Measurements from ENCODE around the gene EIF2S3.

Gene EIF2S3

DNA sequence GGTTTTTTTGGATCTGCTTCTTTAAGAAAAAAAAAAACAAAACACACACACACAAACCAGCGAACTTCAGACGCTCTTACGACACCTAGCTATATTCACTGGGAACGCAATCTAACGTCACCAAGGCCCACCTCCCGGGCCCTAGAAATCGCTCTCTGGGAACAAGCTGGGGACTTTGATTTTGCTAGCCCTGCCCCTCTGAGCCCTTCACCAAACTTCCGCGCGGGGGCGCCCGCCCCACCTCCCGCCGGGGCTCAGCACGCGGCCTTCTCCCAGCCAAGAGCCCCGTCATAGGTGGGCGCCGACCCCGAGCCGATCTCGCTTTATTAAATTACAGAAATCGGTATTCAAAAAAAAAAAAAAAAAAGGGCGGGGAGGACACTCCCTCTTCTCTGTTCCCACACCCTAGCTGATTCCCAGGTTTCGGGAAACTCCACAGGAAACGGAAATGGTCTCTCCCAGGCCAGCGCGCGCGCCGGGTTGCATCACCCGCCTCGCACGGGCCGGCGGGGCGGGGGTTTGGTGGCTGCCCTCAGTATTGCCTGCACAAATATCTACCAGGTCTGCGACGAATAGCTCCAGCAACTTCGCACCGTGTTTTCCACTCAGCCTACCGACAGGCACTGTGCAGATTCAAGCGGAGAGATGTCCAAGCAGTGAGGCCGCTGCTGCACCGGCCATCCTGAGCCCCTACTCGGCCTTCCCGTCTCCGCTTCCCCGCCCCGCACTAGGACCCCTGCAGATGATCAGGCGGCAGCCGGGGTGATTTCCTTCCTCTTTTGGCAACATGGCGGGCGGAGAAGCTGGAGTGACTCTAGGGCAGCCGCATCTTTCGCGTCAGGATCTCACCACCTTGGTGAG lies at the start of gene EIF2S3:
Gene EIF2S3, plus strand, starts transcription at position 775 of the 861 bp plus-strand sequence. Its CDS starts 13 bp downstream, at position 788.
- peak within 1 kb of the TSS; percentile 94 for H3K27ac ChIP-seq
- H2AFZ ChIP-seq = peak within 1 kb of the TSS; percentile 89
- peak; percentile 61 for TF ChIP-seq CTCF (IDR thresholded peaks at IDR 0.05)
- no peaks in the 10 kb centered on the region for H3K27me3 ChIP-seq (ENCODE audit: control insufficient read depth, insufficient read depth, low read length)
- H3K79me2 ChIP-seq = peaks cover 4% of the 10 kb centered on the region
- peak within 1 kb of the TSS; percentile 83 for H3K4me3 ChIP-seq (ENCODE audit: low read depth, low read length)
- H3K9ac ChIP-seq = no peak within 1 kb of the TSS
- no peaks in the 10 kb centered on the region for H3K9me3 ChIP-seq (ENCODE audit: control insufficient read depth, low read length)
- no peaks in the 10 kb centered on the region for H3K36me3 ChIP-seq (ENCODE audit: control insufficient read depth, insufficient read depth, low read length)
- H3K4me2 ChIP-seq (ENCODE audit: low read length) = peak within 1 kb of the TSS; percentile 81
- H3K4me1 ChIP-seq = no peaks in the 10 kb centered on the region

DNA sequence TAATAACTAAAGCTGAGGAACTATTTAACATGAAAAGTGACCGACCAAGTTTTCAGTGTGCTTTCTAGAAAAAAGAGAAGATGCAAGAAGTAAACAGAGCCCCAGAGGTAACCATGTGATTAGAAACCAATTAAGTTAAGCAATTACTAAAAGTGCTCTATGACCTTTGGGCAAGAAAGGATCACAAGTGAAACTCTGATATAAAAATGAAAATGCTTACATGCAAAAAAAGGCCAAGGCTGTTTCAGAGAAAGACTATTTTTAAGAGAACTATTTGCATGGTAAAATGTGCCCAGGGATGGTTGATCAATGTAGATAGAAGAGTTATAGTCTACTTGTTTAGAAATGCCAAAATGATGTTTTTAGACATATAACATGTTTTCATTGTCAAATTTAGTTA lies 49.7 kb upstream of the EIF2S3 start:
- Histone ChIP-seq H3K9me3 (ENCODE audit: control insufficient read depth, low read length) (no peaks in the 10 kb centered on the region), H3K4me3 (ENCODE audit: low read depth, low read length) (no peak overlapping the region), H3K9ac (no peak overlapping the region), H2AFZ (no peak overlapping the region), H3K36me3 (ENCODE audit: control insufficient read depth, insufficient read depth, low read length) (no peaks in the 10 kb centered on the region), H3K79me2 (peaks cover 3% of the 10 kb centered on the region), H3K4me1 (no peaks in the 10 kb centered on the region), H3K27me3 (ENCODE audit: control insufficient read depth, insufficient read depth, low read length) (no peaks in the 10 kb centered on the region), H3K27ac (no peak overlapping the region), H3K4me2 (ENCODE audit: low read length) (no peak overlapping the region)
- no peak for TF ChIP-seq CTCF (IDR thresholded peaks at IDR 0.05)

- no peak overlapping the region for H3K4me3 ChIP-seq (ENCODE audit: low read depth, low read length)
- no peaks in the 10 kb centered on the region for H3K36me3 ChIP-seq (ENCODE audit: control insufficient read depth, insufficient read depth, low read length)
- H3K27ac ChIP-seq = no peak overlapping the region
- H2AFZ ChIP-seq = no peak overlapping the region
- no peaks in the 10 kb centered on the region for H3K9me3 ChIP-seq (ENCODE audit: control insufficient read depth, low read length)
- peaks cover 5% of the 10 kb centered on the region for H3K79me2 ChIP-seq
- H3K4me1 ChIP-seq = no peaks in the 10 kb centered on the region
- no peak overlapping the region for H3K4me2 ChIP-seq (ENCODE audit: low read length)
- no peak overlapping the region for H3K9ac ChIP-seq
- no peaks in the 10 kb centered on the region for H3K27me3 ChIP-seq (ENCODE audit: control insufficient read depth, insufficient read depth, low read length)
- TF ChIP-seq CTCF (IDR thresholded peaks at IDR 0.05) = no peak
Measured at GRCh38 chrX:24005867-24006266, 48.9 kb upstream of the EIF2S3 start.

DNA sequence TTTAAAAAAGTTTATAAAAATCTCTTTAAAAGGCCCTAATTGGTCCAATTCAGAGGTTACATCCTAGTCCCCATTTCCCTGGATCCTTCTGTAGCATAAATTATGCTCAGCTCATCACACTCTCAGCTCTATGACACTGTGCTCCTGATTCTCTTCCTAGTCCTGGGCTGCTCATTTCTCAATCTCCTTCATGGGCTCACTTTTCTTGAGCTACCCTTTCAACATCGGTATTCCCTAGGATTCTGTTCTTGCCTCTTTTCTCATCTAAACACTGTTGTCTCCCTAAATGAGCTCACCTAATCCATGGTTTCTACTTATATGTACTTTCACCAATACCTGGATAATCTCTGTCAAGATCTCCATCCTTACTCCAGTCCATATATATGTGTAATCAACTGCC lies 42.5 kb upstream of the EIF2S3 start:
- H3K9ac ChIP-seq = no peak overlapping the region
- no peaks in the 10 kb centered on the region for H3K4me1 ChIP-seq
- no peak overlapping the region for H2AFZ ChIP-seq
- no peaks in the 10 kb centered on the region for H3K36me3 ChIP-seq (ENCODE audit: control insufficient read depth, insufficient read depth, low read length)
- TF ChIP-seq CTCF (IDR thresholded peaks at IDR 0.05) = no peak
- H3K4me3 ChIP-seq (ENCODE audit: low read depth, low read length) = no peak overlapping the region
- no peak overlapping the region for H3K27ac ChIP-seq
- no peak overlapping the region for H3K4me2 ChIP-seq (ENCODE audit: low read length)
- peaks cover 8% of the 10 kb centered on the region for H3K79me2 ChIP-seq
- no peaks in the 10 kb centered on the region for H3K9me3 ChIP-seq (ENCODE audit: control insufficient read depth, low read length)
- H3K27me3 ChIP-seq (ENCODE audit: control insufficient read depth, insufficient read depth, low read length) = no peaks in the 10 kb centered on the region

Data from parathyroid adenoma (tissue), 2 donors.